NB4 (cell line): ENCODE measurements around the gene NIT2.

Experiments used
- POLR2A ChIP-seq: IDR thresholded peaks from 2 replicates; pipeline ENCODE4 v1.6.1; 2011; ENCODE audit warnings: mild to moderate bottlenecking; ENCODE audit not compliant: insufficient read length; ENCODE audit errors: extremely low read depth
- TF ChIP-seq, protein P1 (sequence below): IDR thresholded peaks from 2 replicates; pipeline ENCODE4 v1.6.1; 2011; ENCODE audit warnings: low read depth, low read length
- TF ChIP-seq, protein P2 (sequence below): IDR thresholded peaks from one replicate; pipeline ENCODE4 v1.5.1; 2012; ENCODE audit warnings: low read depth, low read length

- TF ChIP-seq, protein P1, sequence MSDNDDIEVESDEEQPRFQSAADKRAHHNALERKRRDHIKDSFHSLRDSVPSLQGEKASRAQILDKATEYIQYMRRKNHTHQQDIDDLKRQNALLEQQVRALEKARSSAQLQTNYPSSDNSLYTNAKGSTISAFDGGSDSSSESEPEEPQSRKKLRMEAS = no peak
- TF ChIP-seq, protein P2, sequence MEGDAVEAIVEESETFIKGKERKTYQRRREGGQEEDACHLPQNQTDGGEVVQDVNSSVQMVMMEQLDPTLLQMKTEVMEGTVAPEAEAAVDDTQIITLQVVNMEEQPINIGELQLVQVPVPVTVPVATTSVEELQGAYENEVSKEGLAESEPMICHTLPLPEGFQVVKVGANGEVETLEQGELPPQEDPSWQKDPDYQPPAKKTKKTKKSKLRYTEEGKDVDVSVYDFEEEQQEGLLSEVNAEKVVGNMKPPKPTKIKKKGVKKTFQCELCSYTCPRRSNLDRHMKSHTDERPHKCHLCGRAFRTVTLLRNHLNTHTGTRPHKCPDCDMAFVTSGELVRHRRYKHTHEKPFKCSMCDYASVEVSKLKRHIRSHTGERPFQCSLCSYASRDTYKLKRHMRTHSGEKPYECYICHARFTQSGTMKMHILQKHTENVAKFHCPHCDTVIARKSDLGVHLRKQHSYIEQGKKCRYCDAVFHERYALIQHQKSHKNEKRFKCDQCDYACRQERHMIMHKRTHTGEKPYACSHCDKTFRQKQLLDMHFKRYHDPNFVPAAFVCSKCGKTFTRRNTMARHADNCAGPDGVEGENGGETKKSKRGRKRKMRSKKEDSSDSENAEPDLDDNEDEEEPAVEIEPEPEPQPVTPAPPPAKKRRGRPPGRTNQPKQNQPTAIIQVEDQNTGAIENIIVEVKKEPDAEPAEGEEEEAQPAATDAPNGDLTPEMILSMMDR = no peak
- no peak for TF ChIP-seq POLR2A
Measured at GRCh38 chr3:100384733-100385525, 50.4 kb downstream of the NIT2 start.
